IMR-90 (cell line): ENCODE measurements around the gene TMUB1. TPM values are rescaled to one million over a fixed set of nuclear protein-coding genes. Genes with fewer than 3 reads are reported as not detected.

ENCODE experiments used
- ATAC-seq: fragments of 200-7000 bp; cut with Tn5 transposase; 2 replicates; pipeline ENCODE4 v1.9.1; 2020; ENCODE audit warnings: low read depth, mild to moderate bottlenecking, moderate library complexity
- BruUV-seq: library from RNA; stranded (reverse); fragments of 400-500 nt; replicated peaks from 2 replicates; lab custom pipeline; 2021; lab: Mats Ljungman, UMichigan
- CTCF ChIA-PET: fragments of 300-600 bp; formaldehyde crosslinking; extraction: SDS; loops from one replicate; lab custom pipeline; 2021; ENCODE audit warnings: antibody characterized with exemption; lab: Yijun Ruan, JAX
- POLR2A ChIA-PET: fragments of 300-600 bp; sonication (Branson Sonifier 250); formaldehyde crosslinking; loops from one replicate; lab custom pipeline; 2022; ENCODE audit warnings: antibody characterized with exemption; ENCODE audit not compliant: unreplicated experiment; lab: Charles Lee
- DNase-seq: peaks from one replicate; pipeline ENCODE4 v3.0.0; 2013
- H2AFZ ChIP-seq: replicated peaks from 2 replicates; pipeline ENCODE3; 2013; ENCODE audit warnings: low read length, mild to moderate bottlenecking; ENCODE audit not compliant: poor library complexity
- H2AK5ac ChIP-seq: 2 replicates; pipeline ENCODE4 v1.6.1; 2013; ENCODE audit warnings: low read depth, low read length, inconsistent platforms
- H2AK9ac ChIP-seq: replicated peaks from 2 replicates; pipeline ENCODE3; 2013; ENCODE audit warnings: mild to moderate bottlenecking, low read depth, low read length, moderate library complexity; ENCODE audit not compliant: poor library complexity
- H2BK120ac ChIP-seq: 2 replicates; pipeline ENCODE4 v1.6.1; 2013; ENCODE audit warnings: low read depth, low read length, inconsistent platforms
- H2BK15ac ChIP-seq: 3 replicates; pipeline ENCODE4 v1.6.1; 2013; ENCODE audit warnings: low read depth, low read length, inconsistent platforms
- H2BK20ac ChIP-seq: 2 replicates; pipeline ENCODE4 v1.6.1; 2013; ENCODE audit warnings: low read depth, mild to moderate bottlenecking, inconsistent platforms, low read length, moderate library complexity
- H2BK5ac ChIP-seq: 2 replicates; pipeline ENCODE4 v1.6.1; 2013; ENCODE audit warnings: mild to moderate bottlenecking, low read depth, low read length, inconsistent platforms; ENCODE audit not compliant: poor library complexity, severe bottlenecking
- H3K14ac ChIP-seq: replicated peaks from 2 replicates; pipeline ENCODE4 v1.6.1; 2013; ENCODE audit warnings: low read depth, low read length, inconsistent platforms
- H3K18ac ChIP-seq: 2 replicates; pipeline ENCODE4 v1.6.1; 2013; ENCODE audit warnings: low read depth, low read length, control low read depth
- H3K23ac ChIP-seq: 2 replicates; pipeline ENCODE4 v1.6.1; 2013; ENCODE audit warnings: low read depth, low read length, inconsistent platforms
- H3K27ac ChIP-seq: 2 replicates; pipeline ENCODE4 v1.5.1; 2013; ENCODE audit warnings: mild to moderate bottlenecking, control low read depth, low read length; ENCODE audit not compliant: insufficient read depth
- H3K27me3 ChIP-seq: 2 replicates; pipeline ENCODE4 v1.6.1; 2013; ENCODE audit warnings: low read length; ENCODE audit not compliant: control insufficient read depth, insufficient read depth
- H3K36me3 ChIP-seq: 2 replicates; pipeline ENCODE4 v1.6.1; 2013; ENCODE audit warnings: low read length, mixed read lengths; ENCODE audit not compliant: control insufficient read depth, insufficient read depth
- H3K4ac ChIP-seq: 2 replicates; pipeline ENCODE4 v1.6.1; 2013; ENCODE audit warnings: low read depth, low read length, inconsistent platforms
- H3K4me1 ChIP-seq: 2 replicates; pipeline ENCODE4 v1.6.1; 2013; ENCODE audit warnings: low read length, mixed read lengths; ENCODE audit not compliant: control insufficient read depth, insufficient read depth
- H3K4me2 ChIP-seq: 2 replicates; pipeline ENCODE4 v1.6.1; 2013; ENCODE audit warnings: low read depth, mild to moderate bottlenecking, control low read depth, low read length, moderate library complexity
- H3K4me3 ChIP-seq: 2 replicates; pipeline ENCODE4 v1.5.1; 2013; ENCODE audit warnings: low read depth, mild to moderate bottlenecking, control low read depth, low read length, moderate library complexity; ENCODE audit not compliant: insufficient read depth
- H3K56ac ChIP-seq: 2 replicates; pipeline ENCODE4 v1.6.1; 2013; ENCODE audit warnings: low read length, inconsistent platforms; ENCODE audit not compliant: insufficient read depth; ENCODE audit errors: extremely low read depth
- H3K79me1 ChIP-seq, 2 experiments: 2 replicates each; pipeline ENCODE4 v1.6.1; 2013; ENCODE audit warnings: low read length in 2 of 2, inconsistent platforms in 1 of 2, low read depth in 1 of 2
- H3K9ac ChIP-seq: 2 replicates; pipeline ENCODE4 v1.6.1; 2013; ENCODE audit warnings: low read depth, low read length, control low read depth
- H3K9me1 ChIP-seq: 2 replicates; pipeline ENCODE4 v1.6.1; 2013; ENCODE audit warnings: low read length, inconsistent platforms; ENCODE audit not compliant: insufficient read depth
- H3K9me3 ChIP-seq: 2 replicates; pipeline ENCODE4 v1.6.1; 2013; ENCODE audit warnings: low read length; ENCODE audit not compliant: control insufficient read depth, insufficient read depth
- H4K20me1 ChIP-seq: 2 replicates; pipeline ENCODE4 v1.6.1; 2013; ENCODE audit warnings: low read length, inconsistent platforms; ENCODE audit not compliant: insufficient read depth
- H4K5ac ChIP-seq: 2 replicates; pipeline ENCODE4 v1.6.1; 2013; ENCODE audit warnings: mild to moderate bottlenecking, low read depth, low read length, control low read depth
- H4K8ac ChIP-seq, 2 experiments: 2 replicates each; pipeline ENCODE4 v1.6.1; 2013; ENCODE audit warnings: low read depth in 2 of 2, low read length in 2 of 2, control low read depth in 1 of 2, inconsistent platforms in 1 of 2
- H4K91ac ChIP-seq: 2 replicates; pipeline ENCODE4 v1.6.1; 2013; ENCODE audit warnings: low read depth, low read length, inconsistent platforms; ENCODE audit not compliant: insufficient read depth
- BHLHE40 ChIP-seq: fragments of 150-350 bp; IDR thresholded peaks from 2 replicates; pipeline ENCODE4 v1.6.1; 2016; ENCODE audit warnings: mild to moderate bottlenecking, low read depth, low read length
- CEBPB ChIP-seq: IDR thresholded peaks from 2 replicates; pipeline ENCODE4 v1.6.1; 2012; ENCODE audit warnings: low read depth, low read length, improper control_type of control experiment
- CHD1 ChIP-seq: IDR thresholded peaks from 2 replicates; pipeline ENCODE4 v1.6.1; 2012; ENCODE audit warnings: low read depth, low read length, improper control_type of control experiment
- CTCF ChIP-seq: conservative IDR thresholded peaks from 2 replicates; pipeline ENCODE4 v1.5.1; 2012; ENCODE audit warnings: mild to moderate bottlenecking, low read depth, low read length, improper control_type of control experiment
- FOS ChIP-seq: fragments of 150-350 bp; IDR thresholded peaks from 2 replicates; pipeline ENCODE4 v1.6.1; 2016; ENCODE audit warnings: low read depth, low read length
- MAFK ChIP-seq: IDR thresholded peaks from 2 replicates; pipeline ENCODE4 v1.6.1; 2012; ENCODE audit warnings: low read depth, low read length, improper control_type of control experiment
- MAZ ChIP-seq: IDR thresholded peaks from 2 replicates; pipeline ENCODE4 v1.6.1; 2012; ENCODE audit warnings: low read depth, mild to moderate bottlenecking, low read length, improper control_type of control experiment, moderate library complexity, borderline replicate concordance
- MXI1 ChIP-seq: IDR thresholded peaks from 2 replicates; pipeline ENCODE4 v1.6.1; 2012; ENCODE audit warnings: low read depth, mild to moderate bottlenecking, low read length, moderate library complexity, borderline replicate concordance
- NFE2L2 ChIP-seq: fragments of 150-350 bp; IDR thresholded peaks from 2 replicates; pipeline ENCODE4 v1.6.1; 2016; ENCODE audit warnings: low read depth, mild to moderate bottlenecking, low read length
- POLR2A ChIP-seq: IDR thresholded peaks from 2 replicates; pipeline ENCODE4 v1.6.1; 2012; ENCODE audit warnings: mild to moderate bottlenecking, low read depth, low read length
- RAD21 ChIP-seq: IDR thresholded peaks from 2 replicates; pipeline ENCODE4 v1.6.1; 2012; ENCODE audit warnings: low read length, improper control_type of control experiment
- RCOR1 ChIP-seq: IDR thresholded peaks from 2 replicates; pipeline ENCODE4 v1.6.1; 2012; ENCODE audit warnings: mild to moderate bottlenecking, low read length, improper control_type of control experiment; ENCODE audit not compliant: insufficient replicate concordance
- RFX5 ChIP-seq: IDR thresholded peaks from 2 replicates; pipeline ENCODE4 v1.8.0; 2012; ENCODE audit warnings: low read depth, mild to moderate bottlenecking, low read length, moderate library complexity
- SMC3 ChIP-seq: fragments of 150-350 bp; IDR thresholded peaks from 2 replicates; pipeline ENCODE4 v1.6.1; 2016; ENCODE audit warnings: low read depth, mild to moderate bottlenecking, antibody characterized with exemption, low read length, moderate library complexity
- WGBS, 2 experiments: methylation state at CpG; one replicate each; pipeline versions ENCODE4 v1.1.5 to v1.1.7; 2013; ENCODE audit warnings: missing lambda C conversion rate in 2 of 2; ENCODE audit not compliant: insufficient read length in 1 of 2; ENCODE audit errors: extremely low coverage in 2 of 2; 5-methylcytosine and 5-hydroxymethylcytosine counted together
- dilution Hi-C: fragments of 300-500 bp; cut with HindIII; formaldehyde crosslinking; loops from one replicate; pipeline ENCODE4 v1.14.3; 2018; ENCODE audit warnings: low sequenced_read_pairs; ENCODE audit not compliant: unreplicated experiment
- in situ Hi-C: fragments of 300-500 bp; cut with MboI; formaldehyde crosslinking; loops from 3 replicates; pipeline ENCODE4 v1.14.3; 2019; ENCODE audit warnings: low sequenced_read_pairs, inconsistent platforms, mixed read lengths
- intact Hi-C: fragments of 100-400 bp; cut with micrococcal nuclease; formaldehyde crosslinking; loops from 2 replicates; pipeline ENCODE4 v1.10.0; 2022
- polyA plus RNA-seq, 3 experiments: library from polyadenylated mRNA; depleted of rRNA; stranded (reverse); fragments of >200 nt; gene quantifications; 2 replicates each; pipeline ENCODE4 v1.2.3, GENCODE V29; 2012; ENCODE audit warnings: low replicate concordance in 1 of 3
- total RNA-seq: library from RNA; depleted of rRNA; stranded (reverse); fragments of >200 nt; gene quantifications from 2 replicates; pipeline ENCODE4 v1.2.3, GENCODE V29; 2012
- TF ChIP-seq, protein P1 (sequence below): fragments of 150-350 bp; IDR thresholded peaks from 2 replicates; pipeline ENCODE4 v1.6.1; 2016; ENCODE audit warnings: low read depth, mild to moderate bottlenecking, low read length, moderate library complexity, borderline replicate concordance
- TF ChIP-seq, protein P2 (sequence below): fragments of 150-350 bp; IDR thresholded peaks from 2 replicates; pipeline ENCODE4 v1.6.1; 2017; ENCODE audit warnings: mild to moderate bottlenecking, antibody characterized with exemption, low read length, low read depth

Gene TMUB1
- total and polyA plus RNA-seq, 2 of the 4 experiments (the other 2 are of a cell fraction), result 6.8 to 29.8 TPM

DNA sequence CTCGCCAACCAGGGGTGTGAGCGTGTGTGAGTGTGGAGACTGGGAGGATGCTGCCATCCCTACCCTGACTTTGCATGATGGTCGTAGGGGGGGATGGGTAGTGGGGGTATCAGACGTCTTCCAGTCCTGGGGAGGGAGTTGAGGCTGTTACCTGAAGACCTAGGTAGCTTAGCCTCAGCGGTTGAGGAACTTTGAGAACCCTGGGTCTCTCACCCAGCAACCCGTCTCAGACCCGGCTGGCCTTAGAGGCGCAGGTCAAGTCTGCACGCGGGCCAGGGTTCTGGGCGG is 21.2 kb downstream of the TMUB1 start:
- Histone ChIP-seq H2AK5ac (peak overlapping the region; percentile 94), H3K36me3 (peaks cover 26% of the 10 kb centered on the region), H2AFZ (peak overlapping the region; percentile 40), H3K23ac (peak overlapping the region; percentile 11; the same call in 1 of the 2 replicates), H4K91ac (no peak overlapping the region; the same call in 1 of the 2 replicates), H3K4ac (peak overlapping the region; percentile 89), H3K9me1 (peaks cover 9% of the 10 kb centered on the region; the same call in 1 of the 2 replicates), H3K4me3 (no peak overlapping the region), H3K9ac (no peak overlapping the region), H3K27me3 (no peaks in the 10 kb centered on the region), H3K79me1 (peaks cover 25 to 68% of the 10 kb centered on the region in 2 experiments), H2AK9ac (peak overlapping the region; percentile 1), H3K9me3 (no peaks in the 10 kb centered on the region), H3K4me1 (peaks cover 38% of the 10 kb centered on the region), H4K5ac (no peak overlapping the region), H4K20me1 (peaks cover 32% of the 10 kb centered on the region), H2BK120ac (no peak overlapping the region), H2BK20ac (peak overlapping the region; percentile 28; the same call in 1 of the 2 replicates), H3K14ac (peak overlapping the region; percentile 60; the same call in 1 of the 2 replicates), H3K56ac (no peak overlapping the region), H2BK5ac (peak overlapping the region; percentile 8), H4K8ac (peak overlapping the region in 1 of 2 experiments; percentile 50; a peak in 3 of 4 replicates), H3K4me2 (peak overlapping the region; percentile 5; the same call in 1 of the 2 replicates), H3K18ac (no peak overlapping the region), H2BK15ac (no peak overlapping the region), H3K27ac (0 out of 2 replicates have a peak overlapping the region, but pooled peaks have one; percentile 11)
- in situ Hi-C loops (no loop called here), intact Hi-C loops (no loop called here), dilution Hi-C loops (no loop called here)
- 65% methylated on average over 4 of the region's 11 CpGs; no CpG with 5 or more reads in 1 of the 2 experiments for WGBS, 2 experiments
- POLR2A ChIA-PET, result no interaction called here
- CTCF ChIA-PET, result no interaction called here
- ATAC-seq, result no peak
- TF ChIP-seq RAD21, result no peak
- TF ChIP-seq MAFK, result no peak
- TF ChIP-seq MAZ, result no peak
- no peak for TF ChIP-seq CEBPB
- TF ChIP-seq, protein P1, sequence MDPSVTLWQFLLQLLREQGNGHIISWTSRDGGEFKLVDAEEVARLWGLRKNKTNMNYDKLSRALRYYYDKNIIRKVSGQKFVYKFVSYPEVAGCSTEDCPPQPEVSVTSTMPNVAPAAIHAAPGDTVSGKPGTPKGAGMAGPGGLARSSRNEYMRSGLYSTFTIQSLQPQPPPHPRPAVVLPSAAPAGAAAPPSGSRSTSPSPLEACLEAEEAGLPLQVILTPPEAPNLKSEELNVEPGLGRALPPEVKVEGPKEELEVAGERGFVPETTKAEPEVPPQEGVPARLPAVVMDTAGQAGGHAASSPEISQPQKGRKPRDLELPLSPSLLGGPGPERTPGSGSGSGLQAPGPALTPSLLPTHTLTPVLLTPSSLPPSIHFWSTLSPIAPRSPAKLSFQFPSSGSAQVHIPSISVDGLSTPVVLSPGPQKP, result no peak
- TF ChIP-seq NFE2L2, result no peak
- TF ChIP-seq CTCF, result no peak
- no peak for TF ChIP-seq FOS
- TF ChIP-seq MXI1, result no peak
- TF ChIP-seq RCOR1, result no peak
- TF ChIP-seq, protein P2, sequence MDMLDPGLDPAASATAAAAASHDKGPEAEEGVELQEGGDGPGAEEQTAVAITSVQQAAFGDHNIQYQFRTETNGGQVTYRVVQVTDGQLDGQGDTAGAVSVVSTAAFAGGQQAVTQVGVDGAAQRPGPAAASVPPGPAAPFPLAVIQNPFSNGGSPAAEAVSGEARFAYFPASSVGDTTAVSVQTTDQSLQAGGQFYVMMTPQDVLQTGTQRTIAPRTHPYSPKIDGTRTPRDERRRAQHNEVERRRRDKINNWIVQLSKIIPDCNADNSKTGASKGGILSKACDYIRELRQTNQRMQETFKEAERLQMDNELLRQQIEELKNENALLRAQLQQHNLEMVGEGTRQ, result no peak
- no peak for TF ChIP-seq SMC3
- no peak for TF ChIP-seq CHD1
- TF ChIP-seq RFX5, result no peak
- no peak for TF ChIP-seq BHLHE40
- no peak for TF ChIP-seq POLR2A
- no TSS peak for BruUV-seq
- DNase-seq, result no peak
